ENCODE measurements around the gene GALNT18.
A peak's percentile ranks its signal among the peaks of the same experiment; 100 is the strongest.

The GALNT18 gene

GRCh38 chr11:11588243-11588642 lies 33.6 kb downstream of the GALNT18 start:
- DNase-seq (ENCODE audit: low read depth, low spot score), result no peak

- DNase-seq (ENCODE audit: low read depth, low spot score), result no peak
Observed at GRCh38 chr11:11587122-11587521, 34.7 kb downstream of the GALNT18 start.

GRCh38 chr11:11586465-11586864 lies 35.3 kb downstream of the GALNT18 start:
- no peak for DNase-seq (ENCODE audit: low read depth, low spot score)

- DNase-seq (ENCODE audit: low read depth, low spot score), result no peak
Observed at GRCh38 chr11:11584937-11585336, 36.9 kb downstream of the GALNT18 start.

GRCh38 chr11:11584530-11584810 lies 37.3 kb downstream of the GALNT18 start:
- peak; percentile 89 for DNase-seq (ENCODE audit: low read depth, low spot score)

GRCh38 chr11:11583801-11584529 lies 37.8 kb downstream of the GALNT18 start:
- peak; percentile 29 for DNase-seq (ENCODE audit: low read depth, low spot score)

- no peak for DNase-seq (ENCODE audit: low read depth, low spot score)
Observed at GRCh38 chr11:11582011-11582701, 39.6 kb downstream of the GALNT18 start.

GRCh38 chr11:11581481-11581880 lies 40.3 kb downstream of the GALNT18 start:
- DNase-seq (ENCODE audit: low read depth, low spot score), result no peak

- no peak for DNase-seq (ENCODE audit: low read depth, low spot score)
Observed at GRCh38 chr11:11580841-11581411, 40.9 kb downstream of the GALNT18 start.

- DNase-seq (ENCODE audit: low read depth, low spot score), result no peak
Observed at GRCh38 chr11:11580012-11580411, 41.8 kb downstream of the GALNT18 start.

- peak; percentile 44 for DNase-seq (ENCODE audit: low read depth, low spot score)
Observed at GRCh38 chr11:11579012-11579988, 42.5 kb downstream of the GALNT18 start.

- DNase-seq (ENCODE audit: low read depth, low spot score), result no peak
Observed at GRCh38 chr11:11577932-11578911, 43.6 kb downstream of the GALNT18 start.

- peak; percentile 36 for DNase-seq (ENCODE audit: low read depth, low spot score)
Observed at GRCh38 chr11:11577251-11577855, 44.5 kb downstream of the GALNT18 start.

- DNase-seq (ENCODE audit: low read depth, low spot score), result no peak
Observed at GRCh38 chr11:11574373-11575287, 47.2 kb downstream of the GALNT18 start.

- DNase-seq (ENCODE audit: low read depth, low spot score), result peak; percentile 37
Observed at GRCh38 chr11:11572386-11572785, 49.4 kb downstream of the GALNT18 start.

GRCh38 chr11:11571893-11572292 lies 49.9 kb downstream of the GALNT18 start:
- no peak for DNase-seq (ENCODE audit: low read depth, low spot score)

GRCh38 chr11:11570823-11571222 lies 51.0 kb downstream of the GALNT18 start:
- no peak for DNase-seq (ENCODE audit: low read depth, low spot score)

- no peak for DNase-seq (ENCODE audit: low read depth, low spot score)
Observed at GRCh38 chr11:11569936-11570491, 51.8 kb downstream of the GALNT18 start.
